HUDEP-2 (cell line): ENCODE results near the gene NUP62CL.
"Not testable (repeated sequence)": the region's sequence is repeated elsewhere in the genome, so short reads cannot be mapped to it uniquely, and the experiment has no call there.

Experiments used
- DNase-seq, 76 experiments: peaks; one replicate each; lab custom pipeline; 2025; ENCODE audit not compliant: unreplicated experiment in 76 of 76; lab: John Stamatoyannopoulos, UW

The NUP62CL gene

GRCh38 chrX:107205770-107206696 is at the start of gene NUP62CL, which contains the start of gene DNAAF6:
Gene NUP62CL (minus strand): TSS chrX:107206433. CDS start chrX:107175146, 31,287 bp downstream.
Gene DNAAF6 (plus strand): TSS chrX:107206611. CDS start chrX:107212876, 6,265 bp downstream.
- DNase-seq: peak in 75 of 76 experiments; percentile 4 to 87 (median 73)

GRCh38 chrX:107228486-107228819 is 22.2 kb upstream of the NUP62CL start:
- peak in 9 of 76 experiments; percentile 0 to 11 (median 1) for DNase-seq

GRCh38 chrX:107227780-107228485 is 21.7 kb upstream of the NUP62CL start:
- no peak for DNase-seq

- DNase-seq: no peak
Measured at GRCh38 chrX:107226757-107227156, 20.5 kb upstream of the NUP62CL start.

GRCh38 chrX:107213477-107213876 is 7.2 kb upstream of the NUP62CL start:
- DNase-seq: no peak

- no peak for DNase-seq
Measured at GRCh38 chrX:107207943-107208342, 1.7 kb upstream of the NUP62CL start.

GRCh38 chrX:107207089-107207488 is 856 bp upstream of the NUP62CL start:
- DNase-seq: peak in 2 of 76 experiments; percentile 3 to 17

GRCh38 chrX:107206697-107207065 is 448 bp upstream of the NUP62CL start:
- no peak for DNase-seq

GRCh38 chrX:107204068-107204605 is 2.1 kb downstream of the NUP62CL start:
- DNase-seq: peak in 4 of 76 experiments; percentile 0 to 12 (median 4)

GRCh38 chrX:107199491-107199890 is 6.7 kb downstream of the NUP62CL start:
- DNase-seq: no peak

- not testable (repeated sequence) for DNase-seq
Measured at GRCh38 chrX:107198074-107198473, 8.2 kb downstream of the NUP62CL start.

GRCh38 chrX:107197319-107197718 is 8.9 kb downstream of the NUP62CL start:
- DNase-seq: peak in 22 of 76 experiments; percentile 0 to 46 (median 8)

- DNase-seq: no peak
Measured at GRCh38 chrX:107171369-107172102, 34.7 kb downstream of the NUP62CL start.

- DNase-seq: no peak
Measured at GRCh38 chrX:107168712-107169111, 37.5 kb downstream of the NUP62CL start.

- DNase-seq: peak in 35 of 76 experiments; percentile 1 to 76 (median 32)
Measured at GRCh38 chrX:107168257-107168656, 38.0 kb downstream of the NUP62CL start.

- DNase-seq: no peak
Measured at GRCh38 chrX:107167163-107167921, 38.9 kb downstream of the NUP62CL start.

- not testable (repeated sequence) for DNase-seq
Measured at GRCh38 chrX:107157618-107158017, 48.6 kb downstream of the NUP62CL start.

- DNase-seq: not testable (repeated sequence)
Measured at GRCh38 chrX:107155621-107156430, 50.4 kb downstream of the NUP62CL start.
